ENCODE results near the gene CUL4A. TPM values are rescaled to one million over a fixed set of nuclear protein-coding genes. Genes with fewer than 3 reads are reported as not detected.

CUL4A gene
- total and polyA plus RNA-seq, 2 donors (not counting 1 experiment from before 2014, with no cell fraction given) = 107 to 126 TPM

DNA sequence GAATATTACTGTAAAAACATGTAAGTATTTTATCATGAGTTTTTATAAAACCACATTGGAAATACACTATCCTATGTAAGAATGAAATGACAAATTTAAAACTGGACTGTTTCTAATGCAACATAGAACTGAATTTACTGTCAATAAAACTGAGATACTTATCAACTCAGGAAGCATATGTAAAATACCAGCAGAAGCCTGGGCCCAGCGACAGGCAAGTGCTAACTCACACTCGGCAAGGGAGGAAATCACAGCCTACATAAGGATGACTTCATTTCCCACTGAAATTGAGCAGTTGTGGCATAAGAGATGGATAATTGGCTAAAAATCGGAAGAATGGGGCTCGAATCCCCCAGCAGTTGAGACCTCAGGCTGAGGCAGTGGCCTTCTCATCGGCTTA is 38.9 kb upstream of the CUL4A start:
- H3K27me3 ChIP-seq (ENCODE audit: control insufficient read depth, insufficient read depth, low read length) = no peaks in the 10 kb centered on the region
- TF ChIP-seq CTCF (conservative IDR thresholded peaks at IDR 0.05 in 1 of 2, IDR thresholded peaks at IDR 0.05 in 1 of 2; ENCODE audit: low read depth in 1 of 2, low read length in 2 of 2) (no peak), EZH2 (IDR thresholded peaks at IDR 0.05; ENCODE audit: low read length, missing control alignments) (no peak)
- H3K4me1 ChIP-seq (ENCODE audit: control insufficient read depth, extremely low read depth, insufficient read depth, low read length) = no peaks in the 10 kb centered on the region
- no peak overlapping the region for H3K9ac ChIP-seq (ENCODE audit: insufficient read depth, low read length)
- DNase-seq (ENCODE audit: low read depth in 2 of 2) = no peak
- peaks cover 22% of the 10 kb centered on the region for H3K36me3 ChIP-seq (ENCODE audit: control insufficient read depth, insufficient read depth, low read length)
- no peaks in the 10 kb centered on the region for H4K20me1 ChIP-seq (ENCODE audit: control insufficient read depth, extremely low read depth, insufficient read depth, low read length)
- H3K9me3 ChIP-seq (ENCODE audit: control insufficient read depth, insufficient read depth, low read depth, low read length) = no peaks in the 10 kb centered on the region
- H3K79me2 ChIP-seq (ENCODE audit: control insufficient read depth, insufficient read depth, low read length) = no peaks in the 10 kb centered on the region
- H3K4me2 ChIP-seq (ENCODE audit: extremely low read depth, insufficient read depth, low read length) = no peak overlapping the region
- no peak overlapping the region for H3K27ac ChIP-seq (ENCODE audit: insufficient read depth, low read length)
- no peak overlapping the region for H2AFZ ChIP-seq (ENCODE audit: low read length)
- H3K4me3 ChIP-seq (replicated peaks in 1 of 4; ENCODE audit: control extremely low read depth in 1 of 4, insufficient read depth in 1 of 4, low read depth in 3 of 4, low read length in 4 of 4) = no peak overlapping the region

GRCh38 chr13:113171250-113172125 is 37.9 kb upstream of the CUL4A start:
- Histone ChIP-seq H3K4me2 (ENCODE audit: extremely low read depth, insufficient read depth, low read length) (no peak overlapping the region), H3K36me3 (ENCODE audit: control insufficient read depth, insufficient read depth, low read length) (peaks cover 28% of the 10 kb centered on the region), H3K4me3 (replicated peaks in 1 of 4; ENCODE audit: control extremely low read depth in 1 of 4, insufficient read depth in 1 of 4, low read depth in 3 of 4, low read length in 4 of 4) (no peak overlapping the region), H3K27me3 (ENCODE audit: control insufficient read depth, insufficient read depth, low read length) (no peaks in the 10 kb centered on the region), H4K20me1 (ENCODE audit: control insufficient read depth, extremely low read depth, insufficient read depth, low read length) (no peaks in the 10 kb centered on the region), H3K9ac (ENCODE audit: insufficient read depth, low read length) (no peak overlapping the region), H3K4me1 (ENCODE audit: control insufficient read depth, extremely low read depth, insufficient read depth, low read length) (no peaks in the 10 kb centered on the region), H3K79me2 (ENCODE audit: control insufficient read depth, insufficient read depth, low read length) (no peaks in the 10 kb centered on the region), H2AFZ (ENCODE audit: low read length) (no peak overlapping the region), H3K9me3 (ENCODE audit: control insufficient read depth, insufficient read depth, low read depth, low read length) (no peaks in the 10 kb centered on the region), H3K27ac (ENCODE audit: insufficient read depth, low read length) (no peak overlapping the region)
- DNase-seq (ENCODE audit: low read depth in 2 of 2) = no peak
- TF ChIP-seq CTCF (conservative IDR thresholded peaks at IDR 0.05 in 1 of 2, IDR thresholded peaks at IDR 0.05 in 1 of 2; ENCODE audit: low read depth in 1 of 2, low read length in 2 of 2) (no peak), EZH2 (IDR thresholded peaks at IDR 0.05; ENCODE audit: low read length, missing control alignments) (no peak)

DNA sequence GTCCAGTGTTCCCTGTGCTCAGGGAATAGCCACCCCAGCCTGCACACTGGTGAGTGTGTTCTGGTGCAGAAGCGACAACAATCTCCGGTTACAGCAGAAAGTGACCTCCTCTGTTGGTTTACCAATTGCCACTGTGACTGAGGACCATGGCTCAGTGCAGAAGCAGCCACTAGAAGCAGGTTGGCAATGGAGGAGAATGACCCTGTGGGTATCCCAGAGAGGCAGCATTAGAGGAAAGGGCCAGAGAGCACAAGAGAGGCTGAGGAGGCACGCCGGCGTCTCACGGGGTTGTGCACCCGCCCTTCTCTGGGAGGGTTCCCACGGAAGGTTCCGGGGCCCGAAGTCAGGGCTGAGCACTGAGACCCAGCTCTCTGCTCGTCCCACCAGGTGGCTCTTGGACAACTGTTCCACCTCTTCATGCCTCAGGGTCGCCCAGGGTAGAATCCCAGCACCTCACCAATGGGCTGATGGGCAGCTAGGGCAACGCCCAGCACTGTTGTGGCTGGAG is 36.9 kb upstream of the CUL4A start:
- TF ChIP-seq EZH2 (IDR thresholded peaks at IDR 0.05; ENCODE audit: low read length, missing control alignments) = no peak
- no peak for TF ChIP-seq CTCF (conservative IDR thresholded peaks at IDR 0.05 in 1 of 2, IDR thresholded peaks at IDR 0.05 in 1 of 2; ENCODE audit: low read depth in 1 of 2, low read length in 2 of 2)
- H3K27ac ChIP-seq (ENCODE audit: insufficient read depth, low read length) = no peak overlapping the region

More for the DNA sequence above, 36.9 kb upstream of the CUL4A start:
- no peak overlapping the region for H3K4me3 ChIP-seq (replicated peaks in 1 of 4; ENCODE audit: control extremely low read depth in 1 of 4, insufficient read depth in 1 of 4, low read depth in 3 of 4, low read length in 4 of 4)
- no peak for DNase-seq (ENCODE audit: low read depth in 2 of 2)
- peaks cover 3% of the 10 kb centered on the region for H3K4me1 ChIP-seq (ENCODE audit: control insufficient read depth, extremely low read depth, insufficient read depth, low read length)
- H3K79me2 ChIP-seq (ENCODE audit: control insufficient read depth, insufficient read depth, low read length) = peaks cover 4% of the 10 kb centered on the region
- no peaks in the 10 kb centered on the region for H3K9me3 ChIP-seq (ENCODE audit: control insufficient read depth, insufficient read depth, low read depth, low read length)
- no peak overlapping the region for H2AFZ ChIP-seq (ENCODE audit: low read length)
- peaks cover 32% of the 10 kb centered on the region for H3K36me3 ChIP-seq (ENCODE audit: control insufficient read depth, insufficient read depth, low read length)
- no peaks in the 10 kb centered on the region for H3K27me3 ChIP-seq (ENCODE audit: control insufficient read depth, insufficient read depth, low read length)
- no peak overlapping the region for H3K4me2 ChIP-seq (ENCODE audit: extremely low read depth, insufficient read depth, low read length)
- no peak overlapping the region for H3K9ac ChIP-seq (ENCODE audit: insufficient read depth, low read length)
- H4K20me1 ChIP-seq (ENCODE audit: control insufficient read depth, extremely low read depth, insufficient read depth, low read length) = no peaks in the 10 kb centered on the region

Measured in fibroblast of lung (primary cell).